ENCODE measurements around the gene MRPL45.

The MRPL45 gene

GRCh38 chr17:38351412-38352222 is 54.6 kb downstream of the MRPL45 start, which contains the start of gene SOCS7:
SOCS7 (plus strand) TSS chr17:38351844; CDS start chr17:38352053, 209 bp downstream.
- no peak for DNase-seq

GRCh38 chr17:38352245-38353085 is 55.5 kb downstream of the MRPL45 start:
- DNase-seq, result no peak

GRCh38 chr17:38353086-38353604 is 56.2 kb downstream of the MRPL45 start:
- DNase-seq, result no peak

- no peak for DNase-seq
Measured at GRCh38 chr17:38353668-38354067, 56.7 kb downstream of the MRPL45 start.

- no peak for DNase-seq
Measured at GRCh38 chr17:38354466-38354865, 57.5 kb downstream of the MRPL45 start.

DNA sequence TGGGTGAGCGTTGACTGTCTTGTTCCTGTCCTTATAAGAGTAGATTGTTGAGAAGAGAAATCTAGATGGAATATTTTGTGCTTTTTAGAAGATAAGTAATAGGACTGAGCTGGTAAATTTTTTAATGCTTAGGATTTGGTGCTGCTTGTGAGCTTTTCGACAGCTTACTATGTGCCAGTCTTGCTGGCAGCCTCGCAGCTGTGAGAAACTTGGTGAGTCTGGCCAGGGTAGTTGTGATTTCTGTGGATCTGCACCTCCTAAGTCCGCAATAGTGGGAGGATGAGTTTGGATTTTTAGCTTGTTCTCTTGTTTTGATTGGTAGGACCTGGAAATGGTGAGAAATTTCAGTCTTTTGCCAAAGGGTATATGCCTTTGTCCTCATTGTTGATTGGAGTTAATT is 58.3 kb downstream of the MRPL45 start:
- no peak for DNase-seq

DNA sequence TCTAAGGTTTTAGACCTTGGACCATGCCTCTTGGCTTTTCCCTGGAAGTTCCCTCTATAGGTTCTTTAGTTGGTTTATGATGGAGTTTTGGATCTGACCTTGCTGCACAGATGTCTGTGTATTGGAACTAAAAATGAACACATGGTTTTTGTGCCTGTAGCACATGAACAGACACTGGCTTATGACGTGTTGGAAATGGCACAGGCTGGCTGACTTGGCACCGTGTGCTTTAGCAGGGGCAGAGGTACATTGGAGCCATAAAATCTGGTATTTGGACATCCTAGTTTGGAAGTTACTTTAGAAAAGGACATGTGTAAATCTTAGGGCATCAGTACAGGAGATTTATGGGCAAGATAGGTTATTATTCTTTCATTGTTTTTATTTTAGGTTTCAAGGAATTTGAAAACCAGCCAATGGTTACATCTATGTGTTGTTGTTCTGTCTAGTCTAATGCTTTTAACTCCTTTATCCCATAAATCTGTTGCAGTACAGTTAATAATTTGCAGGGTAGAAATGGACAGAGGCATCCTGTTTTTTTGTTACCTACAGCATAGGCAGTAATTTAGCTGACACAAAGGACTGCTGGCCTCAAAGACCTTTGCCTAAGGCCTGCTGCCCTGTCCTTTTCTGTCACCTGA is 60.6 kb downstream of the MRPL45 start:
- DNase-seq, result no peak

GRCh38 chr17:38358586-38359513 is 61.9 kb downstream of the MRPL45 start:
- no peak for DNase-seq

- no peak for DNase-seq
Measured at GRCh38 chr17:38361694-38362465, 64.9 kb downstream of the MRPL45 start.

- DNase-seq, result no peak
Measured at GRCh38 chr17:38363016-38363415, 66.0 kb downstream of the MRPL45 start.

- no peak for DNase-seq
Measured at GRCh38 chr17:38364741-38365140, 67.8 kb downstream of the MRPL45 start.

DNA sequence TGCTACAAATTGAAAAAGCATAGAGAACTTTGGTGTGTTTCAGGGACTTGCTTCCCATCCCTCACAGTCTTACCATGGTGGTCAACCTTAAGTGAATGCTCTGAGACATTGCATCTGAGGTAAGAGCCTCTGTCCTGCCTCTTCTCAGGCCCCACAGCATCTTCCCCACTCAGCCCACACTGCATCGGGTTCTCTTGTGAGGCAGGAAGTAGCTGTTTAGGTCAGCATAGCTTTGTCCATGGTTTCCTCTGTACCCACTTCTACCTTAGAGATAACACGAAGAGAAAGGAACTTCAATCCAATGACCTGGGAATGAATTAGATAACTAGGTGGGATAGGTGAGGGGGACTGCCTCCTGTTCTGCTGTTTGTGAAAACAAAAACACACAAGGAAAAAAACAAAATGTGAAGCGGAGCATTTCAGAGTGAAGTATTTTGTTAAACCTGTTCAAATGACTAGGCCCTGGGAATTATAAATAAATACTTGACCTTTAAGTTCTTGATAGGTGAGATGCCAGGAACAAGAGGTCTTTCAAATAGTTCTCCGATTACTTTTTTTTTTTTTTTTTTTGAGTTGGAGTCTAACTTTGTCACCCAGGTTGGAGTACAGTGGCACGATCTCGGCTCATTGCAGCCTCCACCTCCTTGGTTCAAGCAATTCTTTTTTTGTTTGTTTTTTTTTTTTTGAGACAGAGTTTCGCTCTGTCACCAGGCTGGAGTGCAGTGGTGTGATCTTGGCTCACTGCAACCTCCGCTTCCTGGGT is 72.3 kb downstream of the MRPL45 start:
- DNase-seq, result no peak
